ENCODE measurements around the gene ROPN1L. TPM values are rescaled to one million over a fixed set of nuclear protein-coding genes. Genes with fewer than 3 reads are reported as not detected.

ROPN1L gene
- polyA plus RNA-seq, 3 donors: 1.5 to 2.1 (median 1.9) TPM

- Mint-ChIP-seq H3K27ac (no peak overlapping the region), H3K27me3 (ENCODE audit: low read depth in 3 of 3) (no peaks in the 10 kb centered on the region), H3K4me1 (peaks cover 21% of the 10 kb centered on the region), H3K4me3 (no peak overlapping the region), H3K36me3 (peaks cover 53 to 76% of the 10 kb centered on the region in 2 donors), H3K9me3 (no peaks in the 10 kb centered on the region)
- peaks cover 49 to 58% of the 10 kb centered on the region in 2 donors for H3K36me3 ChIP-seq (replicated peaks in 1 of 2; ENCODE audit: control insufficient read depth in 1 of 2, insufficient read depth in 2 of 2, low read length in 2 of 2)
- peaks cover 9% of the 10 kb centered on the region for H4K20me1 ChIP-seq (ENCODE audit: insufficient read depth, low read length)
- no peak overlapping the region for H3K4me3 ChIP-seq (replicated peaks in 1 of 3; ENCODE audit: low read depth in 2 of 3, low read length in 3 of 3)
- no peak for DNase-seq
- no peak overlapping the region for H2AFZ ChIP-seq (ENCODE audit: insufficient read depth, low read depth, low read length, poor library complexity, severe bottlenecking)
- WGBS (ENCODE audit: insufficient coverage): no CpG with 5 or more reads among the region's 5 CpGs
- no peak overlapping the region for H3K4me2 ChIP-seq (replicated peaks; ENCODE audit: extremely low read depth, low read length, poor library complexity, severe bottlenecking)
- no peak overlapping the region for H3K9ac ChIP-seq (ENCODE audit: insufficient read depth, low read length, poor library complexity, severe bottlenecking)
- no peak overlapping the region for H3K27ac ChIP-seq (ENCODE audit: low read depth in 1 of 2, low read length in 2 of 2)
- H3K79me2 ChIP-seq (ENCODE audit: insufficient read depth, low read length): no peaks in the 10 kb centered on the region
- H3K9me3 ChIP-seq (replicated peaks in 1 of 2; ENCODE audit: control insufficient read depth in 1 of 2, insufficient read depth in 1 of 2, low read length in 2 of 2): no peaks in the 10 kb centered on the region
- intact Hi-C loops (cut with micrococcal nuclease): no loop called here
- no peak for TF ChIP-seq CTCF (IDR thresholded peaks at IDR 0.05)
- H3K27me3 ChIP-seq (ENCODE audit: control insufficient read depth in 2 of 2, insufficient read depth in 2 of 2, low read length in 2 of 2): no peaks in the 10 kb centered on the region
- H3K4me1 ChIP-seq (ENCODE audit: control insufficient read depth in 1 of 2, insufficient read depth in 2 of 2, low read length in 2 of 2): peaks cover 5 to 17% of the 10 kb centered on the region in 2 donors
Observed at GRCh38 chr5:10434392-10434791, 7.3 kb upstream of the ROPN1L start.

GRCh38 chr5:10438301-10438700 is 3.4 kb upstream of the ROPN1L start:
- Mint-ChIP-seq H3K9me3 (no peaks in the 10 kb centered on the region), H3K4me1 (peaks cover 36% of the 10 kb centered on the region), H3K4me3 (no peak overlapping the region), H3K27ac (no peak overlapping the region), H3K27me3 (ENCODE audit: low read depth in 3 of 3) (peaks cover 0 to 3% (median 0%) of the 10 kb centered on the region in 3 donors), H3K36me3 (peaks cover 20 to 39% of the 10 kb centered on the region in 2 donors)
- Histone ChIP-seq H3K9me3 (replicated peaks in 1 of 2; ENCODE audit: control insufficient read depth in 1 of 2, insufficient read depth in 1 of 2, low read length in 2 of 2) (no peaks in the 10 kb centered on the region), H3K4me2 (replicated peaks; ENCODE audit: extremely low read depth, low read length, poor library complexity, severe bottlenecking) (no peak overlapping the region), H3K79me2 (ENCODE audit: insufficient read depth, low read length) (no peaks in the 10 kb centered on the region), H3K36me3 (replicated peaks in 1 of 2; ENCODE audit: control insufficient read depth in 1 of 2, insufficient read depth in 2 of 2, low read length in 2 of 2) (peaks cover 16 to 19% of the 10 kb centered on the region in 2 donors), H3K27me3 (ENCODE audit: control insufficient read depth in 2 of 2, insufficient read depth in 2 of 2, low read length in 2 of 2) (no peaks in the 10 kb centered on the region), H3K4me3 (replicated peaks in 1 of 3; ENCODE audit: low read depth in 2 of 3, low read length in 3 of 3) (no peak overlapping the region), H3K4me1 (ENCODE audit: control insufficient read depth in 1 of 2, insufficient read depth in 2 of 2, low read length in 2 of 2) (peaks cover 31 to 45% of the 10 kb centered on the region in 2 donors), H3K9ac (ENCODE audit: insufficient read depth, low read length, poor library complexity, severe bottlenecking) (no peak overlapping the region), H4K20me1 (ENCODE audit: insufficient read depth, low read length) (peaks cover 5% of the 10 kb centered on the region), H3K27ac (ENCODE audit: low read depth in 1 of 2, low read length in 2 of 2) (no peak overlapping the region), H2AFZ (ENCODE audit: insufficient read depth, low read depth, low read length, poor library complexity, severe bottlenecking) (no peak overlapping the region)
- TF ChIP-seq CTCF (IDR thresholded peaks at IDR 0.05): no peak
- no peak for DNase-seq
- WGBS (ENCODE audit: insufficient coverage): no CpG with 5 or more reads among the region's 4 CpGs
- intact Hi-C loops (cut with micrococcal nuclease): no loop called here

Measured in CD14-positive monocyte (primary cell).